Pancreas (tissue), 10 donors: ENCODE results near the gene PDZD2. TPM values are rescaled to one million over a fixed set of nuclear protein-coding genes. Genes with fewer than 3 reads are reported as not detected.

Experiments
- ATAC-seq, 4 donors: fragments of 200-7000 bp; cut with Tn5 transposase; one replicate each; pipeline versions ENCODE4 v1.8.0 to v1.9.1; 2020; ENCODE audit warnings: mild to moderate bottlenecking in 4 of 4, moderate library complexity in 4 of 4
- DNase-seq, 6 donors: peaks; one replicate each; pipeline ENCODE4 v3.0.0-alpha.2; 2020
- FAIRE-seq: peaks from 2 replicates; lab custom pipeline; 2012; peaks lifted over from hg19 to GRCh38; lab: Jason Lieb, UNC
- H3K27ac ChIP-seq, 4 donors: fragments of 200-600 bp; sonication (generic); 1 replicate in 3 of 4; 2 replicates in 1 of 4; pipeline versions ENCODE4 v1.5.0 to v1.8.0; 2020
- H3K27me3 ChIP-seq, 4 donors: fragments of 200-600 bp; one replicate each; pipeline ENCODE4 v1.8.0; 2021
- H3K36me3 ChIP-seq, 3 donors: fragments of 200-600 bp; sonication (generic) in 1 of 3; one replicate each; pipeline versions ENCODE4 v1.5.0 to v1.8.0; 2020 to 2021
- H3K4me1 ChIP-seq, 3 donors: fragments of 200-600 bp; one replicate each; pipeline ENCODE4 v1.8.0; 2021
- H3K4me3 ChIP-seq, 4 donors: fragments of 200-600 bp; sonication (generic) in 2 of 4; one replicate each; pipeline versions ENCODE4 v1.5.0 to v1.8.0; 2020 to 2021
- H3K9me3 ChIP-seq, 4 donors: fragments of 200-600 bp; one replicate each; pipeline ENCODE4 v1.8.0; 2021
- CTCF ChIP-seq, 4 donors: fragments of 200-600 bp; sonication (generic) in 3 of 4; IDR thresholded peaks; one replicate each; pipeline versions ENCODE4 v1.5.0 to v1.8.0; 2021; ENCODE audit warnings: antibody characterized with exemption in 4 of 4
- WGBS, 2 donors: extraction: QIAGEN DNeasy Blood & Tissue Kit; methylation state at CpG; one replicate each; pipeline ENCODE4 v1.1.7; 2013; 5-methylcytosine and 5-hydroxymethylcytosine counted together
- intact Hi-C, 3 donors: fragments of 100-400 bp; cut with DNase I; formaldehyde crosslinking; loops; one replicate each; pipeline versions ENCODE4 v1.11.1 to v1.14.2; 2022
- polyA plus RNA-seq, 2 donors: library from polyadenylated mRNA; stranded (reverse); fragments of 200-250 nt; gene quantifications; one replicate each; pipeline ENCODE4 v1.2.3, GENCODE V29; 2013
- total RNA-seq, 6 donors: library from RNA; stranded (reverse); fragmentation: NEBNext Ultra II Directional in 4 of 6; extraction: Animal tissue kit (Norgen Biotek cat#: 25700) in 4 of 6; gene quantifications; one replicate each; pipeline versions ENCODE4 v1.2.1 to v1.2.4, GENCODE V29; 2021 to 2023
- donor health status: healthy with polysubstance abuse.
- donor health status: DM: no; HTN: no; CAD: no; lungs with moderate emphysema.
- donor health status: DM: no; HTN: no; CAD: no.
- donor health status: control.
- donor health status: control.
- donor health status: Bipolar disorder and iron deficiency.
- donor health status: DM: yes; HTN: yes; CAD: no.
- donor health status: DM: no; HTN: no; CAD: no.
- donor health status: DM: no; HTN: no; CAD: no.
- donor health status: DM: yes; HTN: yes; CAD: no.

Gene PDZD2
- total and polyA plus RNA-seq, 8 donors = 1.4 to 4.5 (median 3.3) TPM

GRCh38 chr5:31859096-31859495, 220.2 kb downstream of the PDZD2 start:
- DNase-seq = no peak
- no peak for ATAC-seq
- Histone ChIP-seq H3K9me3 (no peaks in the 10 kb centered on the region), H3K4me3 (no peak overlapping the region), H3K27ac (no peak overlapping the region), H3K36me3 (no peaks in the 10 kb centered on the region), H3K27me3 (no peaks in the 10 kb centered on the region), H3K4me1 (no peaks in the 10 kb centered on the region)
- no peak for FAIRE-seq
- intact Hi-C loops = no loop called here
- TF ChIP-seq CTCF (IDR thresholded peaks at IDR 0.05) = no peak

- 72 to 86% methylated on average over 4 of the region's 4 CpGs for WGBS, 2 donors
- TF ChIP-seq CTCF (IDR thresholded peaks at IDR 0.05) = no peak
Observed at GRCh38 chr5:31860278-31860677, 221.3 kb downstream of the PDZD2 start.

GRCh38 chr5:31860726-31861433, 221.9 kb downstream of the PDZD2 start:
- H3K9me3 ChIP-seq = no peaks in the 10 kb centered on the region
- DNase-seq = no peak
- FAIRE-seq = no peak
- no peak for TF ChIP-seq CTCF (IDR thresholded peaks at IDR 0.05)
- H3K36me3 ChIP-seq = no peaks in the 10 kb centered on the region
- ATAC-seq = no peak
- intact Hi-C loops = no loop called here
- no peaks in the 10 kb centered on the region for H3K27me3 ChIP-seq
- H3K4me1 ChIP-seq = no peaks in the 10 kb centered on the region
- no peak overlapping the region for H3K27ac ChIP-seq
- no peak overlapping the region for H3K4me3 ChIP-seq
- 69 to 81% methylated on average over 9 of the region's 9 CpGs for WGBS, 2 donors

More at GRCh38 chr5:31860278-31860677, 221.3 kb downstream of the PDZD2 start:
- Histone ChIP-seq H3K4me1 (no peaks in the 10 kb centered on the region), H3K36me3 (no peaks in the 10 kb centered on the region), H3K27me3 (no peaks in the 10 kb centered on the region), H3K9me3 (no peaks in the 10 kb centered on the region), H3K4me3 (no peak overlapping the region), H3K27ac (no peak overlapping the region)
- no peak for ATAC-seq
- intact Hi-C loops = no loop called here
- DNase-seq = no peak
- FAIRE-seq = no peak

GRCh38 chr5:31861601-31862000, 222.7 kb downstream of the PDZD2 start:
- no peak for ATAC-seq
- TF ChIP-seq CTCF (IDR thresholded peaks at IDR 0.05) = no peak
- Histone ChIP-seq H3K4me1 (no peaks in the 10 kb centered on the region), H3K36me3 (no peaks in the 10 kb centered on the region), H3K4me3 (no peak overlapping the region), H3K27me3 (no peaks in the 10 kb centered on the region), H3K27ac (no peak overlapping the region), H3K9me3 (no peaks in the 10 kb centered on the region)
- intact Hi-C loops = no loop called here
- WGBS, 2 donors = 64 to 83% methylated on average over 3 of the region's 3 CpGs
- DNase-seq = no peak
- FAIRE-seq = no peak

GRCh38 chr5:31863991-31864411, 225.1 kb downstream of the PDZD2 start:
- intact Hi-C loops = no loop called here
- no peak overlapping the region for H3K4me3 ChIP-seq
- WGBS, 2 donors = 46 to 50% methylated on average over 4 of the region's 4 CpGs
- no peaks in the 10 kb centered on the region for H3K4me1 ChIP-seq
- ATAC-seq = no peak
- H3K9me3 ChIP-seq = no peaks in the 10 kb centered on the region
- H3K27me3 ChIP-seq = no peaks in the 10 kb centered on the region
- no peak for FAIRE-seq
- H3K27ac ChIP-seq = no peak overlapping the region
- no peak for TF ChIP-seq CTCF (IDR thresholded peaks at IDR 0.05)
- no peak for DNase-seq
- no peaks in the 10 kb centered on the region for H3K36me3 ChIP-seq
